ENCODE measurements around the gene MRPL39. TPM values are rescaled to one million over a fixed set of nuclear protein-coding genes. Genes with fewer than 3 reads are reported as not detected.

The MRPL39 gene
- total and polyA plus RNA-seq, 4 experiments from 2014 or later = 19.1 to 53.0 (median 29.8) TPM

DNA sequence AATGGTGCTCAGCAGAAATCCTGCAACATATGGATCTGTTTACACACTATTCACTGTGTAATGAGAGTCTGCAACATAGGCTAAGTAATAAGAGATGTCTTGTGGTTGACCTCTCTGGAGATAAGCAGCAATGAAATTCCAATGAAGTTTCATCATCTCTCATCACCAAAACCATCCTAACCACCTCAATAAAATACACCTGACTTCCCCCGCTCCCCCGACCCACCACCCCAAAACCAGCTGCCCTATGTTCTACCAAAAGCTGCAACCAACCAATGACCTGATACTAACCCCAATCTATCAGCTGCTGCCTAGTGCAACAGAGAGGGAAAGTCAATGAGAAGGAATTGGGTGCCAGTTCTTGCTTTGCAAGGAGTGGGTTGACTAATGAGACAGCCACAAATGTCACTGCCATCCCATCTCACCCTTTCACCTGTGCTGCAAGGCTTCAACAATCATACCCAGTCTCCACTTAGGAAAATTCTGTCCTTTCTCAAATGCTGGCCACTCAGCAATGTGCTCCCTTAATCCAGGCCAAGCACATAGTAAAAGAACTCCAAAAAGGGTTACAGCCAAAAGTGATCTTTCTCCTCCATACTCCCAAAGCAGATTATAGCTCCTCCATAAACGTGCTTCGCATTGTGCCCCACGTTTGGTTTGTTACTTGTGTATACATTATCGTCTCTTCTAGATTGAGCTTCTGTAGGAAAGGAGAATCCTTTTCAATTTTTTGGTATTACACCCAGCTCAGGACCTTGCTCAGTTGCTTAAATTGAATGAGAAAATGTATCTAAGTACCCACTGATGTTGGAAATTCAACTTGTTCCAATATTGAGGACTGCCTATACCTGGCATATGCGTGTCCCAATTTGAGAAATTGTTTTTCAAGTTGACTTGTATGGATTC lies 29.0 kb downstream of the MRPL39 start:
- H3K27ac Mint-ChIP-seq = peak overlapping the region in 3 of 7 donors; percentile 48 to 65 (median 48)
- intact Hi-C loops (cut with micrococcal nuclease) = no loop called here
- H3K9me3 ChIP-seq (ENCODE audit: control insufficient read depth in 1 of 2, low read length in 2 of 2) = no peaks in the 10 kb centered on the region
- peaks cover 5 to 12% of the 10 kb centered on the region in 2 donors for H3K36me3 Mint-ChIP-seq
- H3K27me3 Mint-ChIP-seq = no peaks in the 10 kb centered on the region
- peaks cover 42% of the 10 kb centered on the region for H3K4me1 ChIP-seq (ENCODE audit: insufficient read depth, low read length)
- POLR2A ChIA-PET (ENCODE audit: partially characterized antibody) = interaction anchor here (1.0 kb wide), 2 partner anchors 13 to 16 kb away, joined by 3 to 4 read pairs; no protein-coding TSS in a partner anchor
- H3K4me3 ChIP-seq (ENCODE audit: low read length in 2 of 2) = no peak overlapping the region
- no peak overlapping the region for H3K4me3 Mint-ChIP-seq
- no peak overlapping the region for H3K27ac ChIP-seq (ENCODE audit: low read depth, low read length)
- H3K27me3 ChIP-seq (ENCODE audit: insufficient read depth, low read length) = no peaks in the 10 kb centered on the region
- peaks cover 35 to 52% (median 44%) of the 10 kb centered on the region in 4 donors for H3K4me1 Mint-ChIP-seq
- H3K36me3 ChIP-seq (ENCODE audit: insufficient read depth, low read length) = no peaks in the 10 kb centered on the region
- CTCF ChIA-PET (ENCODE audit: partially characterized antibody) = interaction anchor here (0.9 to 3.7 kb wide), 4 partner anchors 11 to 30 kb away, joined by 3 to 9 read pairs (median 4); no protein-coding TSS in a partner anchor
- no peaks in the 10 kb centered on the region for H3K9me3 Mint-ChIP-seq
- no peak for DNase-seq

GRCh38 chr21:25577424-25578055 lies 29.7 kb downstream of the MRPL39 start:
- H3K36me3 Mint-ChIP-seq = peaks cover 5 to 12% of the 10 kb centered on the region in 2 donors
- H3K36me3 ChIP-seq (ENCODE audit: insufficient read depth, low read length) = no peaks in the 10 kb centered on the region
- no peak overlapping the region for H3K4me3 ChIP-seq (ENCODE audit: low read length in 2 of 2)
- no peaks in the 10 kb centered on the region for H3K9me3 Mint-ChIP-seq
- CTCF ChIA-PET (ENCODE audit: partially characterized antibody) = interaction anchor here (0.9 to 3.7 kb wide), 4 partner anchors 10 to 31 kb away, joined by 3 to 9 read pairs (median 4); no protein-coding TSS in a partner anchor
- DNase-seq = no peak
- no peaks in the 10 kb centered on the region for H3K9me3 ChIP-seq (ENCODE audit: control insufficient read depth in 1 of 2, low read length in 2 of 2)
- POLR2A ChIA-PET (ENCODE audit: partially characterized antibody) = interaction anchor here (1.0 kb wide), 1 partner anchor 16 kb away, joined by 3 read pairs; no protein-coding TSS in a partner anchor
- peaks cover 35 to 51% (median 45%) of the 10 kb centered on the region in 4 donors for H3K4me1 Mint-ChIP-seq
- peaks cover 47% of the 10 kb centered on the region for H3K4me1 ChIP-seq (ENCODE audit: insufficient read depth, low read length)
- H3K27ac Mint-ChIP-seq = peak overlapping the region in 4 of 7 donors; percentile 11 to 71 (median 58)
- intact Hi-C loops (cut with micrococcal nuclease) = no loop called here
- peak overlapping the region in 2 of 8 donors; percentile 1 to 5 for H3K4me3 Mint-ChIP-seq
- H3K27me3 Mint-ChIP-seq = no peaks in the 10 kb centered on the region
- no peak overlapping the region for H3K27ac ChIP-seq (ENCODE audit: low read depth, low read length)
- no peaks in the 10 kb centered on the region for H3K27me3 ChIP-seq (ENCODE audit: insufficient read depth, low read length)

GRCh38 chr21:25573409-25574206 lies 33.7 kb downstream of the MRPL39 start:
- peak; percentile 60 to 84 (median 67) for DNase-seq
- Histone ChIP-seq H3K36me3 (ENCODE audit: insufficient read depth, low read length) (no peaks in the 10 kb centered on the region), H3K9me3 (ENCODE audit: control insufficient read depth in 1 of 2, low read length in 2 of 2) (no peaks in the 10 kb centered on the region), H3K27ac (ENCODE audit: low read depth, low read length) (peak overlapping the region; percentile 74), H3K27me3 (ENCODE audit: insufficient read depth, low read length) (no peaks in the 10 kb centered on the region), H3K4me3 (ENCODE audit: low read length in 2 of 2) (peak overlapping the region in 1 of 2 donors; percentile 38), H3K4me1 (ENCODE audit: insufficient read depth, low read length) (peaks cover 75% of the 10 kb centered on the region)
- Mint-ChIP-seq H3K4me1 (peaks cover 47 to 76% (median 64%) of the 10 kb centered on the region in 4 donors), H3K36me3 (peaks cover 5 to 10% of the 10 kb centered on the region in 2 donors), H3K27ac (peak overlapping the region; percentile 87 to 97 (median 92)), H3K4me3 (peak overlapping the region; percentile 75 to 89 (median 86)), H3K9me3 (no peaks in the 10 kb centered on the region), H3K27me3 (no peaks in the 10 kb centered on the region)
- intact Hi-C loops (cut with micrococcal nuclease) = loop anchor here (1.0 to 2.0 kb wide), 3 partner anchors 10 to 34 kb away; partner anchors contain the start of gene MRPL39
- POLR2A ChIA-PET (ENCODE audit: partially characterized antibody) = interaction anchor here (0.6 to 3.6 kb wide), 6 partner anchors 10 to 161 kb away, joined by 3 to 38 read pairs (median 4); partner anchors contain the start of genes ATP5PF, GABPA and MRPL39
- CTCF ChIA-PET (ENCODE audit: partially characterized antibody) = interaction anchor here (1.2 to 2.8 kb wide), 5 partner anchors 9 to 35 kb away, joined by 5 to 12 read pairs (median 6); no protein-coding TSS in a partner anchor

DNA sequence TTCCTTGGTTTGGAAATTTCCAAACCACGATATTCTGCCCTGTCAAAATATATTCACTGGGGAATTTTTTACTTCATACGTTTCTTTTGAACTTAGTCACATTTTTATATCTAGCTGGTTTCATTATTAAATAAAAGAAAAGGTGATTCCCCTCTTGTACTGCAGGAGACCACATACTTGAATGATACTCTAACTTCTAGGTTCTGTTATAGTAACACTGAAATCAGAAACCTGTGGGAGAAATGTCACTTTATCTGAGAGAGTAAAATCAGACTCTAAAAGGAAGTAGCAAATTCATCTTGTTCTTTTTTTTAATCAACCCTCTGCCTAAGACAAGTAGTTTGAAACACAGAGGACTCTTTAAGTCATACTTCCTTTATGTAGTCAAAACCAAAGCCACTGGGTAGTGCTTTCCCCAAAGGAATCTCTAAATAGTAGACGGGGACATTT lies 34.4 kb downstream of the MRPL39 start:
- Mint-ChIP-seq H3K4me3 (peak overlapping the region; percentile 75 to 89 (median 86)), H3K27me3 (no peaks in the 10 kb centered on the region), H3K27ac (peak overlapping the region; percentile 87 to 97 (median 92)), H3K9me3 (no peaks in the 10 kb centered on the region), H3K4me1 (peaks cover 49 to 76% (median 64%) of the 10 kb centered on the region in 4 donors), H3K36me3 (peaks cover 5 to 8% of the 10 kb centered on the region in 2 donors)
- ChIA-PET CTCF (ENCODE audit: partially characterized antibody) (interaction anchor here (1.2 to 1.8 kb wide), 4 partner anchors 8 to 35 kb away, joined by 5 to 6 read pairs (median 6); partner anchors contain the start of gene MRPL39), POLR2A (ENCODE audit: partially characterized antibody) (interaction anchor here (1.0 to 3.6 kb wide), 3 partner anchors 10 to 35 kb away, joined by 4 to 38 read pairs (median 21); partner anchors contain the start of gene MRPL39)
- Histone ChIP-seq H3K9me3 (ENCODE audit: control insufficient read depth in 1 of 2, low read length in 2 of 2) (no peaks in the 10 kb centered on the region), H3K4me1 (ENCODE audit: insufficient read depth, low read length) (peaks cover 76% of the 10 kb centered on the region), H3K27ac (ENCODE audit: low read depth, low read length) (peak overlapping the region; percentile 74), H3K4me3 (ENCODE audit: low read length in 2 of 2) (peak overlapping the region in 1 of 2 donors; percentile 38), H3K27me3 (ENCODE audit: insufficient read depth, low read length) (no peaks in the 10 kb centered on the region), H3K36me3 (ENCODE audit: insufficient read depth, low read length) (no peaks in the 10 kb centered on the region)
- peak in 4 of 5 donors; percentile 39 to 54 (median 43) for DNase-seq
- intact Hi-C loops (cut with micrococcal nuclease) = loop anchor here (1.0 to 2.0 kb wide), 3 partner anchors 10 to 34 kb away; partner anchors contain the start of gene MRPL39

GRCh38 chr21:25571726-25572121 lies 35.6 kb downstream of the MRPL39 start:
- intact Hi-C loops (cut with micrococcal nuclease) = loop anchor here (2.0 kb wide), 1 partner anchor 15 kb away; no protein-coding TSS in a partner anchor
- H3K9me3 Mint-ChIP-seq = no peaks in the 10 kb centered on the region
- peak overlapping the region; percentile 3 for H3K27ac ChIP-seq (ENCODE audit: low read depth, low read length)
- no peak overlapping the region for H3K4me3 ChIP-seq (ENCODE audit: low read length in 2 of 2)
- H3K27me3 ChIP-seq (ENCODE audit: insufficient read depth, low read length) = no peaks in the 10 kb centered on the region
- ChIA-PET CTCF (ENCODE audit: partially characterized antibody) (interaction anchor here (1.6 kb wide), 1 partner anchor 36 kb away, joined by 6 read pairs; the partner anchor contains the start of gene MRPL39), POLR2A (ENCODE audit: partially characterized antibody) (interaction anchor here (2.3 to 3.6 kb wide), 2 partner anchors 8 to 36 kb away, joined by 21 to 38 read pairs; partner anchors contain the start of gene MRPL39)
- peaks cover 5 to 8% of the 10 kb centered on the region in 2 donors for H3K36me3 Mint-ChIP-seq
- peak overlapping the region; percentile 25 to 92 (median 68) for H3K27ac Mint-ChIP-seq
- H3K27me3 Mint-ChIP-seq = no peaks in the 10 kb centered on the region
- H3K4me1 ChIP-seq (ENCODE audit: insufficient read depth, low read length) = peaks cover 81% of the 10 kb centered on the region
- H3K36me3 ChIP-seq (ENCODE audit: insufficient read depth, low read length) = no peaks in the 10 kb centered on the region
- peaks cover 54 to 80% (median 68%) of the 10 kb centered on the region in 4 donors for H3K4me1 Mint-ChIP-seq
- H3K4me3 Mint-ChIP-seq = peak overlapping the region in 1 of 8 donors; percentile 22
- no peaks in the 10 kb centered on the region for H3K9me3 ChIP-seq (ENCODE audit: control insufficient read depth in 1 of 2, low read length in 2 of 2)
- no peak for DNase-seq

- no peaks in the 10 kb centered on the region for H3K36me3 ChIP-seq (ENCODE audit: insufficient read depth, low read length)
- H3K4me1 ChIP-seq (ENCODE audit: insufficient read depth, low read length) = peaks cover 92% of the 10 kb centered on the region
- ChIA-PET POLR2A (ENCODE audit: partially characterized antibody) (no interaction called here), CTCF (ENCODE audit: partially characterized antibody) (interaction anchor here (2.2 kb wide), 1 partner anchor 14 kb away, joined by 9 read pairs; no protein-coding TSS in a partner anchor)
- H3K9me3 ChIP-seq (ENCODE audit: control insufficient read depth in 1 of 2, low read length in 2 of 2) = no peaks in the 10 kb centered on the region
- peak overlapping the region; percentile 11 to 73 (median 49) for H3K4me3 Mint-ChIP-seq
- peaks cover 62 to 84% (median 72%) of the 10 kb centered on the region in 4 donors for H3K4me1 Mint-ChIP-seq
- H3K9me3 Mint-ChIP-seq = no peaks in the 10 kb centered on the region
- peak overlapping the region; percentile 23 to 96 (median 83) for H3K27ac Mint-ChIP-seq
- DNase-seq = no peak
- peak overlapping the region; percentile 41 for H3K27ac ChIP-seq (ENCODE audit: low read depth, low read length)
- intact Hi-C loops (cut with micrococcal nuclease) = no loop called here
- no peaks in the 10 kb centered on the region for H3K27me3 ChIP-seq (ENCODE audit: insufficient read depth, low read length)
- no peaks in the 10 kb centered on the region for H3K27me3 Mint-ChIP-seq
- no peak overlapping the region for H3K4me3 ChIP-seq (ENCODE audit: low read length in 2 of 2)
- H3K36me3 Mint-ChIP-seq = peaks cover 0 to 3% of the 10 kb centered on the region in 2 donors
Measured at GRCh38 chr21:25569711-25570110, 37.6 kb downstream of the MRPL39 start.
